Calu3 (cell line): ENCODE measurements around the gene DNAH6. TPM values are rescaled to one million over a fixed set of nuclear protein-coding genes. Genes with fewer than 3 reads are reported as not detected.

Source experiments
- BruUV-seq: library from RNA; stranded (reverse); fragments of 400-500 nt; replicated peaks from 2 replicates; lab custom pipeline; 2021; lab: Mats Ljungman, UMichigan
- CTCF ChIA-PET: fragments of 300-600 bp; sonication (Branson Sonifier 250); formaldehyde crosslinking; loops from one replicate; lab custom pipeline; 2022; ENCODE audit warnings: antibody characterized with exemption; lab: Charles Lee
- DNase-seq: peaks from one replicate; pipeline ENCODE4 v3.0.0; 2022
- H3K27ac Mint-ChIP-seq: one replicate; pipeline ENCODE4 v1.8.0; 2022; ENCODE audit warnings: mixed read lengths; ENCODE audit not compliant: unreplicated experiment
- H3K27me3 Mint-ChIP-seq: one replicate; pipeline ENCODE4 v1.8.0; 2022; ENCODE audit warnings: mixed read lengths; ENCODE audit not compliant: unreplicated experiment
- H3K36me3 Mint-ChIP-seq: one replicate; pipeline ENCODE4 v1.8.0; 2022; ENCODE audit warnings: mild to moderate bottlenecking, moderate library complexity, mixed read lengths; ENCODE audit not compliant: insufficient read depth, unreplicated experiment
- H3K4me1 Mint-ChIP-seq: one replicate; pipeline ENCODE4 v1.8.0; 2022; ENCODE audit warnings: mild to moderate bottlenecking, low read depth, mixed read lengths; ENCODE audit not compliant: unreplicated experiment
- H3K4me3 Mint-ChIP-seq: one replicate; pipeline ENCODE4 v1.8.0; 2022; ENCODE audit warnings: mild to moderate bottlenecking, low read depth, moderate library complexity, mixed read lengths; ENCODE audit not compliant: unreplicated experiment
- H3K9me3 Mint-ChIP-seq: one replicate; pipeline ENCODE4 v1.8.0; 2022; ENCODE audit warnings: low read depth, mixed read lengths; ENCODE audit not compliant: unreplicated experiment
- CTCF ChIP-seq: fragments of 200-600 bp; IDR thresholded peaks from one replicate; pipeline ENCODE4 v1.8.0; 2022; ENCODE audit warnings: antibody characterized with exemption; ENCODE audit not compliant: unreplicated experiment
- intact Hi-C: fragments of 100-400 bp; cut with micrococcal nuclease; formaldehyde crosslinking; loops from one replicate; pipeline ENCODE4 v1.10.0; 2022; ENCODE audit not compliant: unreplicated experiment
- total RNA-seq: library from RNA; stranded (reverse); gene quantifications from 2 replicates; pipeline ENCODE4 v1.2.3, GENCODE V29; 2022

DNAH6 gene
- total RNA-seq, 1 experiment from 2014 or later: 1.3 TPM

- no peak for DNase-seq
- Mint-ChIP-seq H3K9me3 (peaks cover 6% of the 10 kb centered on the region), H3K4me1 (no peaks in the 10 kb centered on the region), H3K27ac (no peak overlapping the region), H3K36me3 (no peaks in the 10 kb centered on the region), H3K4me3 (no peak overlapping the region), H3K27me3 (peaks cover 18% of the 10 kb centered on the region)
- no TSS peak for BruUV-seq
- intact Hi-C loops: no loop called here
- CTCF ChIA-PET: no interaction called here
- TF ChIP-seq CTCF: no peak
These were observed 127.7 kb downstream of the DNAH6 start for GRCh38 chr2:84643991-84644390.

- Mint-ChIP-seq H3K27ac (no peak overlapping the region), H3K4me1 (no peaks in the 10 kb centered on the region), H3K9me3 (peaks cover 6% of the 10 kb centered on the region), H3K4me3 (no peak overlapping the region), H3K36me3 (no peaks in the 10 kb centered on the region), H3K27me3 (peaks cover 27% of the 10 kb centered on the region)
- no peak for DNase-seq
- CTCF ChIA-PET: no interaction called here
- TF ChIP-seq CTCF: no peak
- intact Hi-C loops: no loop called here
- no TSS peak for BruUV-seq
These were observed 130.2 kb downstream of the DNAH6 start for GRCh38 chr2:84646514-84646913.

- Mint-ChIP-seq H3K4me3 (no peak overlapping the region), H3K36me3 (no peaks in the 10 kb centered on the region), H3K27ac (no peak overlapping the region), H3K4me1 (no peaks in the 10 kb centered on the region), H3K27me3 (peaks cover 27% of the 10 kb centered on the region), H3K9me3 (peaks cover 6% of the 10 kb centered on the region)
- CTCF ChIA-PET: no interaction called here
- no TSS peak for BruUV-seq
- DNase-seq: no peak
- no peak for TF ChIP-seq CTCF
- intact Hi-C loops: no loop called here
These were observed 131.0 kb downstream of the DNAH6 start for GRCh38 chr2:84647267-84647666.

- Mint-ChIP-seq H3K9me3 (no peaks in the 10 kb centered on the region), H3K4me1 (no peaks in the 10 kb centered on the region), H3K4me3 (no peak overlapping the region), H3K36me3 (no peaks in the 10 kb centered on the region), H3K27ac (no peak overlapping the region), H3K27me3 (peaks cover 23% of the 10 kb centered on the region)
- no TSS peak for BruUV-seq
- CTCF ChIA-PET: no interaction called here
- intact Hi-C loops: no loop called here
- no peak for DNase-seq
- no peak for TF ChIP-seq CTCF
These were observed 132.8 kb downstream of the DNAH6 start for GRCh38 chr2:84649058-84649457.
